ENCODE data around the gene CDON.
A peak's percentile ranks its signal among the peaks of the same experiment; 100 is the strongest.

CDON gene

GRCh38 chr11:126062679-126063506, at the start of gene CDON:
Gene CDON, minus strand, starts transcription at chr11:126062866. Its CDS starts 39,390 bp downstream, at chr11:126023476.
- DNase-seq, result peak; percentile 95

- DNase-seq, result no peak
These were observed 48.9 kb upstream of the CDON start for GRCh38 chr11:126111458-126112116.

- no peak for DNase-seq
These were observed 47.5 kb upstream of the CDON start for GRCh38 chr11:126109941-126110731.

GRCh38 chr11:126106594-126107328, 44.1 kb upstream of the CDON start:
- DNase-seq, result no peak

- no peak for DNase-seq
These were observed 43.0 kb upstream of the CDON start for GRCh38 chr11:126105748-126106080.

- DNase-seq, result no peak
These were observed 42.5 kb upstream of the CDON start for GRCh38 chr11:126105022-126105747.

GRCh38 chr11:126104420-126104819, 41.8 kb upstream of the CDON start:
- no peak for DNase-seq

GRCh38 chr11:126103150-126103549, 40.5 kb upstream of the CDON start:
- DNase-seq, result no peak

- DNase-seq, result no peak
These were observed 39.8 kb upstream of the CDON start for GRCh38 chr11:126102436-126102981.

GRCh38 chr11:126101930-126102283, 39.2 kb upstream of the CDON start:
- no peak for DNase-seq

GRCh38 chr11:126101251-126101929, 38.7 kb upstream of the CDON start:
- no peak for DNase-seq

- DNase-seq, result no peak
These were observed 38.0 kb upstream of the CDON start for GRCh38 chr11:126100716-126101115.

GRCh38 chr11:126098204-126098769, 35.6 kb upstream of the CDON start:
- no peak for DNase-seq

- no peak for DNase-seq
These were observed 33.1 kb upstream of the CDON start for GRCh38 chr11:126095745-126096144.

- DNase-seq, result no peak
These were observed 27.8 kb upstream of the CDON start for GRCh38 chr11:126090452-126090851.

GRCh38 chr11:126088999-126089398, 26.3 kb upstream of the CDON start:
- DNase-seq, result no peak

- no peak for DNase-seq
These were observed 23.6 kb upstream of the CDON start for GRCh38 chr11:126086248-126086647.

- DNase-seq, result no peak
These were observed 21.9 kb upstream of the CDON start for GRCh38 chr11:126084608-126084912.

GRCh38 chr11:126083829-126084607, 21.4 kb upstream of the CDON start:
- peak; percentile 57 for DNase-seq
